NCI-H82 (cell line): ENCODE results near the gene RAD23A.

Experiments
- DNase-seq: peaks from one replicate; lab custom pipeline; 2025; lab: John Stamatoyannopoulos, UW

The RAD23A gene

GRCh38 chr19:12937927-12938778 lies 7.5 kb upstream of the RAD23A start, which contains the start of gene CALR:
TSS of gene CALR (plus strand) at chr19:12938609. CDS start at chr19:12938680, 71 bp downstream.
- DNase-seq, result peak; percentile 100

- DNase-seq, result peak; percentile 88
Measured at GRCh38 chr19:12938779-12939601, 6.7 kb upstream of the RAD23A start.

DNA sequence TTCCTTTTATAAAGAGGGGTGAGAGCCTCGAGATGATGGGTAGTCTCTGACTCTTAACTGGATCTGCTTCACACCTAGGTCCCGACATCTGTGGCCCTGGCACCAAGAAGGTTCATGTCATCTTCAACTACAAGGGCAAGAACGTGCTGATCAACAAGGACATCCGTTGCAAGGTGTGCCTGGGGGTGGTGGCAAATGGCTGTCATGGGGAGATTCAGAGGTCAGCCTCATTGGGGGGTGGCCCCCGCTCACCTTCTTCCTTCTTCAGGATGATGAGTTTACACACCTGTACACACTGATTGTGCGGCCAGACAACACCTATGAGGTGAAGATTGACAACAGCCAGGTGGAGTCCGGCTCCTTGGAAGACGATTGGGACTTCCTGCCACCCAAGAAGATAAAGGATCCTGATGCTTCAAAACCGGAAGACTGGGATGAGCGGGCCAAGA lies 5.7 kb upstream of the RAD23A start:
- no peak for DNase-seq

- DNase-seq, result no peak
Measured at GRCh38 chr19:12940897-12941296, 4.8 kb upstream of the RAD23A start.

GRCh38 chr19:12943437-12944044 lies 2.1 kb upstream of the RAD23A start:
- DNase-seq, result no peak

DNA sequence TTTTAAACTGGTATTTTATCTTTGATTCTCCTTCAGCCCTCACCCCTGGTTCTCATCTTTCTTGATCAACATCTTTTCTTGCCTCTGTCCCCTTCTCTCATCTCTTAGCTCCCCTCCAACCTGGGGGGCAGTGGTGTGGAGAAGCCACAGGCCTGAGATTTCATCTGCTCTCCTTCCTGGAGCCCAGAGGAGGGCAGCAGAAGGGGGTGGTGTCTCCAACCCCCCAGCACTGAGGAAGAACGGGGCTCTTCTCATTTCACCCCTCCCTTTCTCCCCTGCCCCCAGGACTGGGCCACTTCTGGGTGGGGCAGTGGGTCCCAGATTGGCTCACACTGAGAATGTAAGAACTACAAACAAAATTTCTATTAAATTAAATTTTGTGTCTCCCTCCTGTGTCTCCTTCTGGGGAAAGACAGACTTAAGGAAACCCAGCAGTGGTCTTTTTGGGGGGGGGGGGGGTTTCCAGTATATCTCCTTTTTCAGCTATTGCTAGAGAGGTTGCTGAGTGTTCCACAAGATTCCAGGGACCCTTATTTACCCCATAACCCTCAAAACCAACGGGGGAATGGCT lies 1.5 kb upstream of the RAD23A start:
- DNase-seq, result no peak

- peak; percentile 80 for DNase-seq
Measured at GRCh38 chr19:12946092-12946721, 545 bp downstream of the RAD23A start.

DNA sequence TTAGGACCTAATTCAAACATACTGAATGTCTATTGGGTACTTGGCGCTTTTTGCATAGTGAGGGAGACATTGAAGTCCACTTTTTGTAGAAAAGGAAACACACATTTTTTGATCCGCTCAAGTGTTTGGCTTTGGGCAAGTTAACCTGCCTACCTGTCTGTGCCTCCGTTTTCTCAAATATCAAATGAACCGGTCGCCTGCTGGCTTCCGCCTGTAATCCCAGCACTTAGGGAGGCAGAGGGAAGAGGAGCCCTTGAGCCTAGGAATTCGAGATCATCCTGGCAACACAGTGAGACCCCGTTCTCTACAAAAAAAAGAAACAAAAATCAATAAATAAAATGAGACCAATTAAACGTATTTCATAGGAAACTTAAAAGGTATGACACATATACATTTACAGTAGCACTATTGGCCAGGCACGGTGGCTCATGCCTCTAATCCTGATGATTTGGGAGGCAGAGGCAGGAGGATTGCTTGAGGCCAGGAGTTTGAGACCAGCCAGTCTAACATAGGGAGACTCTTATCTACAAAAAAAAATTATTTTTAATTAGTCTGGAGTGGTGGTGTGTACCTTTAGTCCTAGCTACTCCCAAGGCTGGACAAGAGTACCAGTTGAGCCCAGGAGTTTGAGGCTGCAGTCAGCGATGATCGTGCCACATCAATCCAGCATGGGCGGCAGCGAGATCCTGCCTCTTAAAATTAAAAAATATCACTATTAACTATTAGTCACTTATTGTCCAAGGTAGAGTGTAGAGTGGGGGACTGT lies 1.3 kb downstream of the RAD23A start:
- DNase-seq, result peak; percentile 64

GRCh38 chr19:12947702-12948611 lies 2.3 kb downstream of the RAD23A start:
- no peak for DNase-seq

DNA sequence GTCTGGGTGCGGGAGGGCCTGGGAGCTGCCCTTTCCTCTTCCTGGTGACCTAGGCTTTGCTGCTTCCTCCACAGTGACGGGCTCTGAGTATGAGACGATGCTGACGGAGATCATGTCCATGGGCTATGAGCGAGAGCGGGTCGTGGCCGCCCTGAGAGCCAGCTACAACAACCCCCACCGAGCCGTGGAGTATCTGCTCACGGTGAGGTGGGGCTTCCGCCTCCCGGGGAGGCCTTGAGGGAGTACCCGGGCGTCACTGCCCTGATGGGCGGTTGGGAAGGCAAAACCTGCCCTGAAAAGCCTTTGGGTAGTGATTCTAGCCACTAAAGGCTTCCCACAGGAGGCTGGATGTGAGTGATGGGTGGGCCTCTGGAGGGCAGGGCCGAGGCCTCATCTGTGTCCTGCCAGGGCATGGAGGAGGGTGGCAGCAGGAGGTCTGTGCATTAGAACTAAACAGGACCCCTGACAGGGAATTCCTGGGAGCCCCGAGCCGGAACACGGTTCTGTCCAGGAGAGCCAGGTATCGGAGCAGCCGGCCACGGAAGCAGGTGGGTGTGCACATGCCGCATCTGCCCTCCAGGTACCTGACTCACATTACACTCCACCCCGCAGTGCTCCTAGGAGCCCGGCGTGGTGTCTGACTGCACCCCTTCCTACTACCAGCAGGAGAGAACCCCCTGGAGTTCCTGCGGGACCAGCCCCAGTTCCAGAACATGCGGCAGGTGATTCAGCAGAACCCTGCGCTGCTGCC lies 3.1 kb downstream of the RAD23A start:
- DNase-seq, result no peak

DNA sequence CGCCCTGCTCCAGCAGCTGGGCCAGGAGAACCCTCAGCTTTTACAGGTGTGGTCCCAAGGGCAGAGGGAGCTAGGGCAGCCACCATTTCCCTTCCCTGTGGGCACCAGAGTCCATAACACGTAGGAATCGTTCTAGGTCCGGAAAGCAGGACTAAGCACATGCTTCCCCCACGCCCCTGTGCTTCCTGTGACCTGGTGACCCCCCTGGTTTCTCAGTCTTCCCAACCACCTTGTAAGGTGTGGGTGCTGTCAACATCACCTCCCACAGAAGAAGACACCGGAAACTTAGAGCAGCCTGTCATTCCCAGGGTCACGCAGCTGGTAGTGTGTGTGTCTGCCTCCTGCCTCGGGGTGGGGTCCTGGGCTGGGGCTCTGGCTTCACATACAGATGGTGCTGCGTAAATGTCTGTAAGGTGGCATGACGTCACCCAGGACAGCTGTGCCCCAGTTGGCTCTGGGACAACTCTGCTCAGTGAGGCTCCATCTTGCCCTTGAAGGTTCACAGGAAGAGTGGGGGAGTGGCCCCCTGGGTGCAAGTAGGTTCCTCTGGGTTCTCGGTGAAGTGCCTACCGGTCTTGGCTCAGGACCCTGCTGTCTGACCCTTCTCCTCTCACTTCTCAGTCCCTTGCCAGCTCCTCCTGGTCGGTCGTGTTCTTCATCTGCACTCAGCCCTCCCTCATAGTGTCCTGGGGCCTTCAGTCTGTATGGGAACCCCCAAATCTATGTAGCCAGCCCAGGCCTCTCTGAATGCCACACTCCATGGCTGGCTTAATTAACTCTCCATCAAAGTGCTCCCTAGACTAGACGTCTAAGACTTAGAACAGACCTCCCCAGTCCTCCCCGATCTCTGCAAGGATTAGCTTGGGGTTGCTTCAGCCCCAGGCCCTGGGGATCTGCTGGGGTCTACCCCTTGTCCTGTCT lies 4.0 kb downstream of the RAD23A start:
- no peak for DNase-seq

GRCh38 chr19:12952050-12952449 lies 6.4 kb downstream of the RAD23A start:
- peak; percentile 53 for DNase-seq

GRCh38 chr19:12952488-12953137 lies 7.0 kb downstream of the RAD23A start:
- DNase-seq, result peak; percentile 73

GRCh38 chr19:12953138-12953798 lies 7.6 kb downstream of the RAD23A start:
- peak; percentile 96 for DNase-seq

GRCh38 chr19:12953799-12954611 lies 8.3 kb downstream of the RAD23A start:
- peak; percentile 97 for DNase-seq

DNA sequence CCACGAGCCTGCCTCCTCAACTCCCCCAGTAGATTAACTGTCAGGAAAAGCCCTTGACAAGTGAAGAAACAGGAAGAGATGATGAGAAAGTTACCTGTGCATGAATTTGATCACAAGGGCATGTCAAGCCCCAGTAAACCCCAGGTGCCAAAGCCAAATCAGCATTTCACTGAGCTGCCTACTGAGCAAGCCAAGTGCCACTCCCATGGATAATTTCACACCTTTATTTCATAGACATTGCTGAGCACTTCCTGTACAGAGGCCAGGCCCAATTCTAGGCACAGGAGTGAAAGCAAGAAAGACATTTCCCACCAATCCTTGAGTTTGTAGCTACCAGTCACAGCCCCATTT lies 8.9 kb downstream of the RAD23A start:
- no peak for DNase-seq
